GM23248 (cell line): Measurements from ENCODE around the gene SPEF2.

Experiments
- EZH2 ChIP-seq: fragments of 200-600 bp; sonication (generic); IDR thresholded peaks from 2 replicates; pipeline ENCODE4 v1.6.1; 2018; ENCODE audit warnings: antibody characterized with exemption, mild to moderate bottlenecking; ENCODE audit not compliant: insufficient read depth, poor library complexity, severe bottlenecking
- EZH2phosphoT487 ChIP-seq: fragments of 200-600 bp; sonication (generic); IDR thresholded peaks from 2 replicates; pipeline ENCODE4 v1.6.1; 2018; ENCODE audit warnings: antibody characterized with exemption, moderate library complexity, mild to moderate bottlenecking, low read depth; ENCODE audit not compliant: insufficient read depth

- TF ChIP-seq EZH2phosphoT487 (no peak), EZH2 (no peak)
These were observed 156.3 kb downstream of the SPEF2 start for GRCh38 chr5:35773967-35774366.
